Adrenal gland (tissue), 12 donors: Measurements from ENCODE around the gene SIK2. TPM values are rescaled to one million over a fixed set of nuclear protein-coding genes. Genes with fewer than 3 reads are reported as not detected.

Source experiments
- DNase-seq, 7 donors: peaks; one replicate each; pipeline ENCODE4 v3.0.0-alpha.2; 2019 to 2020
- H3K27ac ChIP-seq, 5 donors: fragments of 200-600 bp; sonication (generic) in 4 of 5; 1 replicate in 3 of 5; 2 replicates in 2 of 5; pipeline versions ENCODE4 v1.5.1 to v1.8.0; 2016 to 2020; ENCODE audit warnings: mild to moderate bottlenecking in 1 of 5
- H3K27me3 ChIP-seq: fragments of 200-600 bp; 2 replicates; pipeline ENCODE4 v1.8.0; 2021
- H3K36me3 ChIP-seq, 2 donors: fragments of 200-600 bp; replicated peaks in 1 of 2; 1 replicate in 1 of 2; 2 replicates in 1 of 2; pipeline versions ENCODE4 v1.5.1 to v1.8.0; 2018 to 2022
- H3K4me1 ChIP-seq, 2 donors: fragments of 200-600 bp; replicated peaks in 1 of 2; 1 replicate in 1 of 2; 2 replicates in 1 of 2; pipeline versions ENCODE4 v1.5.1 to v1.8.0; 2018 to 2021
- H3K4me3 ChIP-seq, 4 donors: fragments of 200-600 bp; sonication (generic) in 3 of 4; one replicate each; pipeline ENCODE4 v1.5.1; 2016 to 2018
- H3K9me3 ChIP-seq, 3 donors: fragments of 200-600 bp; sonication (generic) in 1 of 3; replicated peaks in 1 of 3; 1 replicate in 2 of 3; 2 replicates in 1 of 3; pipeline versions ENCODE4 v1.5.1 to v1.8.0; 2016 to 2021
- CTCF ChIP-seq, 6 experiments: fragments of 450-650 bp in 4 of 6; fragments of 200-600 bp in 2 of 6; sonication (generic) in 1 of 6; IDR thresholded peaks; 1 replicate in 5 of 6; 2 replicates in 1 of 6; pipeline versions ENCODE4 v1.5.1 to v1.8.0; 2016 to 2021; ENCODE audit warnings: antibody characterized with exemption in 6 of 6, mild to moderate bottlenecking in 2 of 6, moderate library complexity in 1 of 6
- POLR2A ChIP-seq, 2 donors: fragments of 450-650 bp; IDR thresholded peaks; one replicate each; pipeline ENCODE4 v1.6.1; 2017; ENCODE audit warnings: antibody characterized with exemption in 2 of 2, mild to moderate bottlenecking in 2 of 2, moderate library complexity in 1 of 2
- WGBS, 4 donors: extraction: QIAGEN DNeasy Blood & Tissue Kit in 2 of 4; methylation state at CpG; one replicate each; pipeline versions ENCODE4 v1.1.5 to v1.1.7; 2013 to 2017; 5-methylcytosine and 5-hydroxymethylcytosine counted together
- intact Hi-C, 2 donors: fragments of 100-400 bp; cut with DNase I; formaldehyde crosslinking; loops; one replicate each; pipeline versions ENCODE4 v1.14.1 to v1.15.0; 2022 to 2023
- polyA plus RNA-seq, 3 donors: library from polyadenylated mRNA; stranded (reverse); fragments of 200-250 nt in 2 of 3; fragments of 350-450 nt in 1 of 3; fragmentation: Illumina TruSeq in 1 of 3; extraction: RNeasy Lipid Tissue Mini Kit (QIAGEN cat#74804) in 1 of 3; gene quantifications; one replicate each; pipeline ENCODE4 v1.2.3, GENCODE V29; 2013 to 2014
- total RNA-seq, 9 donors: library from RNA; depleted of rRNA in 4 of 9; stranded (reverse); fragments of >200 nt in 4 of 9; fragments of 120-200 nt in 1 of 9; fragmentation: NEBNext Ultra II Directional in 1 of 9; extraction: Animal tissue kit (Norgen Biotek cat#: 25700) in 1 of 9; gene quantifications; one replicate each; pipeline versions ENCODE4 v1.1.0 to v1.2.4, GENCODE V29; 2013 to 2023
- donor health status: healthy with polysubstance abuse.
- donor health status: Bipolar disorder and iron deficiency.
- donor health status: DM: yes; HTN: yes; CAD: no.
- donor health status: DM: no; HTN: no; CAD: no.
- donor health status: DM: no; HTN: no; CAD: no.
- donor health status: DM: yes; HTN: yes; CAD: no.

Gene SIK2
- total and polyA plus RNA-seq, 12 donors, result 7.6 to 33.0 (median 25.3) TPM

DNA sequence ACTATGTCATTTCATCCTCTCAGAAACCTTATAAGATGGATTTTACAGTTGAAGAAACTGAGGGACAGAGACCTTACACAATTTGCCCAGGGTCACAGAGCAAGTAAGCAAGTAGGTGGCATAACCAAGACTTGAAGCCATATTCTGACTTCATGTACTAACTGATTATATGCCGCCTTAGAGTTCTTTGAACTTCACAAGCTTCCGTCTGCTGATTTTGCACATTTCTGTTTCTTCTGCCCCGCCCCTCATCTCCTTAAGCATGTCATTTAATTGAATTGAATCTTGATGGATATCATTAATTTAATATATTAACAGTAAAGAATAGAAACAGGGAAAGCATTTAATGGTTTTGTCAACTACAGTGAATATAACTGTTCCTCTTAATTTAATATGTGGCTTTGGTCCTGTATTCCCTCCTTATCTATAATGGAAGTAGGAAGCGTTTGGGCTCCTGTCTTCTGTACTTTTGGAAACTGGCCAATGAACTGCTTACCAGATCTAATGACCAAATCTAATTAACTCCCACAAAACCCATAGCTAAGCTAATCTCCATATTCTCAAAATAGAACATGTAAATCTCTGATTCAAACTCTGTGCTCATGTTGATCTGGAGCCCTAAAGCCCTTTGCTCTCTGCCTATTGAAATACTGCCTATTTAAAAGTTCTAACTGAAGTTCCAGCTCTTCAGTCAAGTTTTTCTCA, 30.4 kb downstream of the SIK2 start:
- H3K4me1 ChIP-seq, result peaks cover 7 to 32% of the 10 kb centered on the region in 2 donors
- WGBS, 4 donors, result 81 to 90% (median 85%) methylated on average over 4 of the region's 4 CpGs
- intact Hi-C loops, result no loop called here
- peak overlapping the region in 1 of 5 donors; percentile 3 for H3K27ac ChIP-seq
- DNase-seq, result no peak
- H3K9me3 ChIP-seq, result no peaks in the 10 kb centered on the region
- H3K36me3 ChIP-seq, result no peaks in the 10 kb centered on the region
- no peak overlapping the region for H3K4me3 ChIP-seq
- H3K27me3 ChIP-seq, result no peaks in the 10 kb centered on the region
- TF ChIP-seq POLR2A (IDR thresholded peaks at IDR 0.05) (no peak), CTCF (IDR thresholded peaks at IDR 0.05) (no peak)

DNA sequence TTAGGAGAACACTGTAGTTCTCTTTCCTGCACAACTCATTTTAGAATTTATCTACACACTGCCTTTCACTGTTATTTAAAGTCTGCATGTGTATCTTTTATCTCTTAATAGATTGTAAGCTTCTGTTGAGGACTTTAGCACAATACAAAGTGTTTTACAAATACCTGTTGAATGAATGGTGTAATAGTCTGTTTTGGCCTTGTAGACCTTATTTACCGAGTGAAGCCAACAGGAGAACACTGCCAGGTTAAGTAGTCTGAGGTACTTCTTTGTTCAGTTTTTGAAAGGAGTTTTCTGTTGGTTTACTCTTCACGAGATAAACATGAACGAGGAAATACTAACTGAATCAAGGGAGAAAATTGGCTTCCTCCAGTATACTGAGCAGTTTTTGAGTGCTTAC, 31.0 kb downstream of the SIK2 start:
- TF ChIP-seq POLR2A (IDR thresholded peaks at IDR 0.05) (no peak), CTCF (IDR thresholded peaks at IDR 0.05) (no peak)
- intact Hi-C loops, result no loop called here
- Histone ChIP-seq H3K36me3 (no peaks in the 10 kb centered on the region), H3K27me3 (no peaks in the 10 kb centered on the region), H3K27ac (peak overlapping the region in 1 of 5 donors; percentile 3), H3K9me3 (no peaks in the 10 kb centered on the region), H3K4me1 (peaks cover 7 to 32% of the 10 kb centered on the region in 2 donors), H3K4me3 (no peak overlapping the region)
- no peak for DNase-seq
- 73 to 84% (median 77%) methylated on average over 3 of the region's 3 CpGs for WGBS, 4 donors

DNA sequence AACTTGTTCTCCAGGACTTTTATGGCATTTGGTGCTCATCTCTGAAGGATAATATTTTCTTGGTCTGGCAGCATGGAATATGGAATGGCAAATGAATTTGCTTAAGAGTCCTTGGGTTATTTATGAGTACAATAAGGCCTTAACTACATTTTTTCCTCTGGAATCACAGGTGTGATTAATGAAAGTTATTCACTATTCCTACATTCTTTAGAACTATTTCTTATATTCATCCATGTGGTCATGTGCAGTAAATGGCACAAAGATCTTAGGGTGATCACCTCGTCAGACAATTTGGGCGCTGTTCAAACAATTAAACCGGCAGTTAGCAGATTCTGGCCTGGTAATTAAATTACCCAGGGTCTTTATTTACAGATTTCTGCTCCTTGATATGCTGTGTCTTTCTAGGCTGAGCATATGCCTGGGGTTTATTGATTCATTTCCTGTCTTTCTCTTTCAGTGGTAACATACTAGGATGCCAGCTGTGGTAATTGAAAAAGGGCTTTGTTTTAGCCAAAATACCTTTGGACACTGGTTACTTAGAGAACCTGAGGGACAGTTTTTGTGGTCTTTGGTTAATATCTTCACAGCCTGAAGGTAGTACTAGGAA, 31.6 kb downstream of the SIK2 start:
- Histone ChIP-seq H3K27me3 (no peaks in the 10 kb centered on the region), H3K27ac (peak overlapping the region in 1 of 5 donors; percentile 3), H3K4me3 (no peak overlapping the region), H3K9me3 (no peaks in the 10 kb centered on the region), H3K36me3 (no peaks in the 10 kb centered on the region), H3K4me1 (peaks cover 7 to 32% of the 10 kb centered on the region in 2 donors)
- intact Hi-C loops, result no loop called here
- 47 to 84% (median 61%) methylated on average over 3 of the region's 3 CpGs for WGBS, 4 donors
- no peak for DNase-seq
- TF ChIP-seq POLR2A (IDR thresholded peaks at IDR 0.05) (no peak), CTCF (IDR thresholded peaks at IDR 0.05) (no peak)

DNA sequence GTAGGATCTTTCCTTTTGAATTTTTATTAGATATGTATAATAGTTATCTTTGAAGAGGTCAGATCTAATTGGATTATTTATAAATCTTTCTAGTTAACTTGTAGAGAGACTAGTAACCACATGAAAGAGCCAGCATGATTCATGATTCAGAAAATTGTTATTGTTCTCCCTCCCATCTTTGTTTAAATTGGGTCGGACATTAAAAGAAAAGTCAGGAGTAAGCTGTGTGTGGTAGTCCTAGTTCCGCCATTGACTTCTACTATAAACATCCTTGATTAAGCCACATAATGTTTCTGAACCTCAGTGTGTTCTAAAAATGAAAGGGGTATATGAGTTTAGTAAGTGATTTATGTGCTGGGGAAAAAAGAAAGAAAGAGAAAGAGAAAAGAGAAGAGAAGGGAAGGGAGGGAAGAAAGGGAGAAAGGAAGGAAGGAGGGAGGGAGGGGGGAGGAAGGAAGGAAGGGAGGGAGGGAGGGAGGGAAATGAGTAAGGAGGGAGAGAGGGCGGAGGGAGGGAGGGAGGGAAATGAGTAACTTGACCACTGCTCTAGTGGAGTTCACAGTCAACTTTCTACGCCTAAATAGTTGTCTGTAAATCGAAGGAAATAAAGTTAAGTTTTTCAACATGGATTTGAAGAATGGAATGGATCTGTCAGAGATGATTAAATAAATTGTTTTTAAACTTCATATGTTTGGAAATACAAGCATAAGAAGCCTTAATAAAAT, 32.9 kb downstream of the SIK2 start:
- Histone ChIP-seq H3K4me3 (no peak overlapping the region), H3K36me3 (no peaks in the 10 kb centered on the region), H3K4me1 (peaks cover 7 to 32% of the 10 kb centered on the region in 2 donors), H3K27me3 (no peaks in the 10 kb centered on the region), H3K27ac (peak overlapping the region in 3 of 5 donors; percentile 36 to 58 (median 58)), H3K9me3 (no peaks in the 10 kb centered on the region)
- DNase-seq, result no peak
- TF ChIP-seq CTCF (IDR thresholded peaks at IDR 0.05), result no peak
- no peak for TF ChIP-seq POLR2A (IDR thresholded peaks at IDR 0.05)
- WGBS, 4 donors, result 51 to 59% (median 55%) methylated on average over 5 of the region's 5 CpGs
- intact Hi-C loops, result no loop called here
